Liver (tissue), 9 donors: ENCODE data around the gene DGKE. TPM values are rescaled to one million over a fixed set of nuclear protein-coding genes. Genes with fewer than 3 reads are reported as not detected.
A peak's percentile ranks its signal among the peaks of the same experiment; 100 is the strongest.

Source experiments
- DNase-seq: peaks from one replicate; pipeline ENCODE4 v3.0.0-alpha.2; 2017; ENCODE audit warnings: low spot score
- H3K27ac ChIP-seq, 2 donors: one replicate each; pipeline ENCODE4 v1.7.0; 2013; ENCODE audit warnings: inconsistent platforms in 2 of 2, low read length in 2 of 2, control low read depth in 1 of 2, low read depth in 1 of 2, mild to moderate bottlenecking in 1 of 2
- H3K27me3 ChIP-seq, 4 donors: one replicate each; pipeline versions ENCODE4 v1.6.1 to v1.7.0; 2013; ENCODE audit warnings: low read length in 3 of 4, inconsistent platforms in 1 of 4, mild to moderate bottlenecking in 1 of 4, moderate library complexity in 1 of 4; ENCODE audit not compliant: control insufficient read depth in 4 of 4, insufficient read depth in 4 of 4
- H3K36me3 ChIP-seq, 4 donors: one replicate each; pipeline versions ENCODE4 v1.6.1 to v1.7.0; 2013; ENCODE audit warnings: low read length in 3 of 4, mild to moderate bottlenecking in 3 of 4, low read depth in 1 of 4, moderate library complexity in 1 of 4; ENCODE audit not compliant: control insufficient read depth in 4 of 4, insufficient read depth in 3 of 4
- H3K4me1 ChIP-seq, 4 donors: one replicate each; pipeline versions ENCODE4 v1.6.1 to v1.7.0; 2013; ENCODE audit warnings: low read length in 3 of 4, mild to moderate bottlenecking in 3 of 4, moderate library complexity in 1 of 4; ENCODE audit not compliant: control insufficient read depth in 4 of 4, insufficient read depth in 4 of 4
- H3K4me3 ChIP-seq, 3 donors: one replicate each; pipeline versions ENCODE4 v1.6.1 to v1.7.0; 2013; ENCODE audit warnings: low read length in 3 of 3, control low read depth in 1 of 3, low read depth in 1 of 3, mild to moderate bottlenecking in 1 of 3
- H3K9ac ChIP-seq, 2 donors: one replicate each; pipeline ENCODE4 v1.7.0; 2013; ENCODE audit warnings: low read length in 2 of 2, mild to moderate bottlenecking in 2 of 2, moderate library complexity in 2 of 2, control low read depth in 1 of 2, low read depth in 1 of 2
- H3K9me3 ChIP-seq, 4 donors: one replicate each; pipeline versions ENCODE4 v1.6.1 to v1.7.0; 2013; ENCODE audit warnings: low read length in 3 of 4; ENCODE audit not compliant: control insufficient read depth in 4 of 4
- FOXA1 ChIP-seq: IDR thresholded peaks from 2 replicates; pipeline ENCODE4 v1.6.1; 2016; ENCODE audit warnings: antibody characterized with exemption
- FOXA2 ChIP-seq: IDR thresholded peaks from 2 replicates; pipeline ENCODE4 v1.6.1; 2016; ENCODE audit warnings: antibody characterized with exemption
- GABPA ChIP-seq, 2 donors: IDR thresholded peaks in 1 of 2; conservative IDR thresholded peaks in 1 of 2; 2 replicates each; pipeline ENCODE4 v1.6.1; 2016; ENCODE audit warnings: antibody characterized with exemption in 2 of 2, mild to moderate bottlenecking in 1 of 2, moderate library complexity in 1 of 2
- HNF4A ChIP-seq, 2 donors: conservative IDR thresholded peaks; 2 replicates each; pipeline ENCODE4 v1.6.1; 2016; ENCODE audit warnings: antibody characterized with exemption in 2 of 2, mild to moderate bottlenecking in 2 of 2
- HNF4G ChIP-seq: IDR thresholded peaks from 2 replicates; pipeline ENCODE4 v1.6.1; 2016; ENCODE audit warnings: antibody characterized with exemption
- JUND ChIP-seq, 2 donors: IDR thresholded peaks; 2 replicates each; pipeline ENCODE4 v1.6.1; 2016; ENCODE audit warnings: antibody characterized with exemption in 2 of 2
- MAX ChIP-seq: IDR thresholded peaks from 2 replicates; pipeline ENCODE4 v1.6.1; 2016; ENCODE audit warnings: antibody characterized with exemption
- NR2F2 ChIP-seq: IDR thresholded peaks from 2 replicates; pipeline ENCODE4 v1.6.1; 2016; ENCODE audit warnings: antibody characterized with exemption
- RAD21 ChIP-seq, 2 donors: IDR thresholded peaks; 2 replicates each; pipeline ENCODE4 v1.6.1; 2016; ENCODE audit warnings: antibody characterized with exemption in 2 of 2, mild to moderate bottlenecking in 2 of 2
- SP1 ChIP-seq: IDR thresholded peaks from 2 replicates; pipeline ENCODE4 v1.6.1; 2018; ENCODE audit warnings: antibody characterized with exemption, mild to moderate bottlenecking
- TAF1 ChIP-seq: conservative IDR thresholded peaks from 2 replicates; pipeline ENCODE4 v1.6.1; 2016; ENCODE audit warnings: antibody characterized with exemption, mild to moderate bottlenecking
- YY1 ChIP-seq: IDR thresholded peaks from 2 replicates; pipeline ENCODE4 v1.6.1; 2016; ENCODE audit warnings: antibody characterized with exemption, mild to moderate bottlenecking
- ZBTB33 ChIP-seq: IDR thresholded peaks from 2 replicates; pipeline ENCODE4 v1.6.1; 2016; ENCODE audit warnings: antibody characterized with exemption
- WGBS: extraction: QIAGEN DNeasy Blood & Tissue Kit; methylation state at CpG from one replicate; pipeline ENCODE4 v1.1.7; 2013; 5-methylcytosine and 5-hydroxymethylcytosine counted together
- polyA plus RNA-seq, 2 donors: library from polyadenylated mRNA; stranded (reverse) in 1 of 2; unstranded in 1 of 2; fragments of 200-250 nt in 1 of 2; fragments of >200 nt in 1 of 2; fragmentation: Nextera tagmentation in 1 of 2; extraction: Ambion mirVana in 1 of 2; gene quantifications; one replicate each; pipeline versions ENCODE4 v1.2.1 to v1.2.3, GENCODE V29; 2013 to 2015
- total RNA-seq, 2 donors: library from RNA; depleted of rRNA; stranded (reverse); fragments of >200 nt; gene quantifications; one replicate each; pipeline ENCODE4 v1.2.3, GENCODE V29; 2014
- TF ChIP-seq, protein P1 (sequence below): IDR thresholded peaks from 2 replicates; pipeline ENCODE4 v1.6.1; 2016; ENCODE audit warnings: antibody characterized with exemption
- TF ChIP-seq, protein P2 (sequence below): fragments of 150-350 bp; IDR thresholded peaks from 2 replicates; pipeline ENCODE4 v1.5.1; 2017; ENCODE audit warnings: improper control_type of control experiment, low read depth, low read length; ENCODE audit not compliant: missing input control
- donor health status: healthy.
- donor health status: healthy.
- donor health status: healthy.
- donor health status: healthy.
- donor health status: healthy.

Gene DGKE
- total and polyA plus RNA-seq, 4 donors: 1.0 to 5.9 (median 2.8) TPM

GRCh38 chr17:56832446-56832845 lies 1.5 kb upstream of the DGKE start:
- H3K36me3 ChIP-seq: no peaks in the 10 kb centered on the region
- TF ChIP-seq FOXA1 (no peak), ZBTB33 (no peak), TAF1 (no peak), SP1 (no peak), JUND (IDR thresholded peaks at IDR 0.05) (no peak), HNF4A (conservative IDR thresholded peaks at IDR 0.05) (no peak), YY1 (no peak), GABPA (IDR thresholded peaks at IDR 0.05 in 1 of 2, conservative IDR thresholded peaks at IDR 0.05 in 1 of 2) (no peak), FOXA2 (no peak)
- H3K9ac ChIP-seq: peak overlapping the region in 1 of 2 donors; percentile 27
- WGBS: 56% methylated on average over 4 of the region's 4 CpGs
- H3K27ac ChIP-seq: no peak overlapping the region
- peaks cover 8 to 32% (median 21%) of the 10 kb centered on the region in 4 donors for H3K4me1 ChIP-seq
- H3K9me3 ChIP-seq: no peaks in the 10 kb centered on the region
- DNase-seq: no peak
- peak overlapping the region in 1 of 3 donors; percentile 74 for H3K4me3 ChIP-seq
- H3K27me3 ChIP-seq: no peaks in the 10 kb centered on the region

GRCh38 chr17:56833057-56833808 lies 718 bp upstream of the DGKE start:
- Histone ChIP-seq H3K27me3 (no peaks in the 10 kb centered on the region), H3K36me3 (no peaks in the 10 kb centered on the region), H3K9me3 (no peaks in the 10 kb centered on the region), H3K27ac (peak overlapping the region; percentile 90 to 91), H3K4me1 (peaks cover 8 to 28% (median 18%) of the 10 kb centered on the region in 4 donors), H3K9ac (peak overlapping the region; percentile 27 to 67), H3K4me3 (peak overlapping the region; percentile 49 to 74 (median 59))
- peak; percentile 53 for DNase-seq
- WGBS: 2% methylated on average over 95 of the region's 95 CpGs
- TF ChIP-seq, protein P1, sequence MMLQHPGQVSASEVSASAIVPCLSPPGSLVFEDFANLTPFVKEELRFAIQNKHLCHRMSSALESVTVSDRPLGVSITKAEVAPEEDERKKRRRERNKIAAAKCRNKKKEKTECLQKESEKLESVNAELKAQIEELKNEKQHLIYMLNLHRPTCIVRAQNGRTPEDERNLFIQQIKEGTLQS: no peak
- TF ChIP-seq FOXA2: no peak
- no peak for TF ChIP-seq GABPA (IDR thresholded peaks at IDR 0.05 in 1 of 2, conservative IDR thresholded peaks at IDR 0.05 in 1 of 2)
- TF ChIP-seq HNF4A (conservative IDR thresholded peaks at IDR 0.05): no peak
- no peak for TF ChIP-seq NR2F2
- TF ChIP-seq MAX: no peak
- no peak for TF ChIP-seq YY1
- no peak for TF ChIP-seq RAD21 (IDR thresholded peaks at IDR 0.05)
- TF ChIP-seq HNF4G: no peak

GRCh38 chr17:56834380-56835263 lies 671 bp downstream of the DGKE start:
- Histone ChIP-seq H3K27ac (peak overlapping the region; percentile 80 to 82), H3K4me3 (peak overlapping the region; percentile 56 to 65 (median 59)), H3K4me1 (peaks cover 8 to 28% (median 18%) of the 10 kb centered on the region in 4 donors), H3K9me3 (no peaks in the 10 kb centered on the region), H3K9ac (no peak overlapping the region), H3K27me3 (no peaks in the 10 kb centered on the region), H3K36me3 (no peaks in the 10 kb centered on the region)
- DNase-seq: peak; percentile 53
- peak in 1 of 2 donors; percentile 38 for TF ChIP-seq RAD21 (IDR thresholded peaks at IDR 0.05)
- no peak for TF ChIP-seq GABPA (IDR thresholded peaks at IDR 0.05 in 1 of 2, conservative IDR thresholded peaks at IDR 0.05 in 1 of 2)
- TF ChIP-seq, protein P2, sequence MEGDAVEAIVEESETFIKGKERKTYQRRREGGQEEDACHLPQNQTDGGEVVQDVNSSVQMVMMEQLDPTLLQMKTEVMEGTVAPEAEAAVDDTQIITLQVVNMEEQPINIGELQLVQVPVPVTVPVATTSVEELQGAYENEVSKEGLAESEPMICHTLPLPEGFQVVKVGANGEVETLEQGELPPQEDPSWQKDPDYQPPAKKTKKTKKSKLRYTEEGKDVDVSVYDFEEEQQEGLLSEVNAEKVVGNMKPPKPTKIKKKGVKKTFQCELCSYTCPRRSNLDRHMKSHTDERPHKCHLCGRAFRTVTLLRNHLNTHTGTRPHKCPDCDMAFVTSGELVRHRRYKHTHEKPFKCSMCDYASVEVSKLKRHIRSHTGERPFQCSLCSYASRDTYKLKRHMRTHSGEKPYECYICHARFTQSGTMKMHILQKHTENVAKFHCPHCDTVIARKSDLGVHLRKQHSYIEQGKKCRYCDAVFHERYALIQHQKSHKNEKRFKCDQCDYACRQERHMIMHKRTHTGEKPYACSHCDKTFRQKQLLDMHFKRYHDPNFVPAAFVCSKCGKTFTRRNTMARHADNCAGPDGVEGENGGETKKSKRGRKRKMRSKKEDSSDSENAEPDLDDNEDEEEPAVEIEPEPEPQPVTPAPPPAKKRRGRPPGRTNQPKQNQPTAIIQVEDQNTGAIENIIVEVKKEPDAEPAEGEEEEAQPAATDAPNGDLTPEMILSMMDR: peak; percentile 38
- WGBS: 9% methylated on average over 81 of the region's 81 CpGs
